Mucosa of descending colon (tissue), 3 donors: Measurements from ENCODE around the gene BUB1B. TPM values are rescaled to one million over a fixed set of nuclear protein-coding genes. Genes with fewer than 3 reads are reported as not detected.

Source experiments
- ATAC-seq: fragments of 200-7000 bp; cut with Tn5 transposase; one replicate; pipeline ENCODE4 v1.9.1; 2020; ENCODE audit warnings: mild to moderate bottlenecking, moderate library complexity
- DNase-seq, 3 donors: peaks; one replicate each; pipeline ENCODE4 v3.0.0-alpha.2; 2020
- H3K36me3 ChIP-seq: fragments of 200-600 bp; one replicate; pipeline ENCODE4 v1.8.0; 2021; ENCODE audit warnings: low read depth, mild to moderate bottlenecking
- H3K4me1 ChIP-seq: fragments of 200-600 bp; one replicate; pipeline ENCODE4 v1.8.0; 2021; ENCODE audit warnings: low read depth, mild to moderate bottlenecking
- H3K4me3 ChIP-seq: fragments of 200-600 bp; one replicate; pipeline ENCODE4 v1.8.0; 2021; ENCODE audit warnings: mild to moderate bottlenecking
- H3K9me3 ChIP-seq: fragments of 200-600 bp; one replicate; pipeline ENCODE4 v1.8.0; 2021; ENCODE audit warnings: mild to moderate bottlenecking
- intact Hi-C, 2 donors: fragments of 100-400 bp; cut with DNase I in 1 of 2; cut with micrococcal nuclease in 1 of 2; formaldehyde crosslinking; loops; one replicate each; pipeline versions ENCODE4 v1.11.0 to v1.11.1; 2022; cut with DNase I, micrococcal nuclease
- total RNA-seq, 3 donors: library from RNA; stranded (reverse); fragmentation: NEBNext Ultra II Directional in 2 of 3; extraction: Animal tissue kit (Norgen Biotek cat#: 25700) in 2 of 3; gene quantifications; one replicate each; pipeline versions ENCODE4 v1.2.1 to v1.2.4, GENCODE V29; 2021 to 2023
- TF ChIP-seq, protein P1 (sequence below): fragments of 200-600 bp; IDR thresholded peaks from one replicate; pipeline ENCODE4 v1.8.0; 2022; ENCODE audit warnings: antibody characterized with exemption, mild to moderate bottlenecking
- donor health status: DM: no; HTN: no; CAD: no; lungs with moderate emphysema.
- donor health status: DM: no; HTN: no; CAD: no.
- donor health status: DM: no; HTN: yes; CAD: no.

BUB1B gene
- total RNA-seq, 3 donors from 2014 or later = 5.0 to 13.6 (median 5.1) TPM

DNA sequence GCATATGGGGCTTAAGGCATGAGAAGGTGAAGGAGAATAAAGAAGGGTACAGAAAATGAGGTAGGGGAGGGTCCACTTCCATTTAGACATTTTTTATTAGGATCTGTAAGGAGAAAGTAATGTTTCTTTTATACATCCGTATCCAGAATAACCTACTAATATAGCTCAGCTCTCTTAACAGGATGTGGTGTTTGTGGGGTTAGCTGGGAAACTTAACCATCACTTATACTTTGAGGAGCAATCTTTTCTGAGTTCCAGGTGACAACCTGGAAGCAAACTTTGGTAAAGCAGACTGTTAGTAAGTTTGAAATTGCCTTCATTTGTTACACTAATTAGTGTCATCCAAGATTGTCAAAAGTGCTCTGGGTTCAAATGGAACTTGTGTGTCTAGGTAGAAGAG lies 36.6 kb downstream of the BUB1B start:
- no peak for DNase-seq
- intact Hi-C loops = no loop called here
- Histone ChIP-seq H3K4me1 (no peaks in the 10 kb centered on the region), H3K9me3 (no peaks in the 10 kb centered on the region), H3K4me3 (no peak overlapping the region), H3K36me3 (no peaks in the 10 kb centered on the region)
- no peak for ATAC-seq
- TF ChIP-seq, protein P1, sequence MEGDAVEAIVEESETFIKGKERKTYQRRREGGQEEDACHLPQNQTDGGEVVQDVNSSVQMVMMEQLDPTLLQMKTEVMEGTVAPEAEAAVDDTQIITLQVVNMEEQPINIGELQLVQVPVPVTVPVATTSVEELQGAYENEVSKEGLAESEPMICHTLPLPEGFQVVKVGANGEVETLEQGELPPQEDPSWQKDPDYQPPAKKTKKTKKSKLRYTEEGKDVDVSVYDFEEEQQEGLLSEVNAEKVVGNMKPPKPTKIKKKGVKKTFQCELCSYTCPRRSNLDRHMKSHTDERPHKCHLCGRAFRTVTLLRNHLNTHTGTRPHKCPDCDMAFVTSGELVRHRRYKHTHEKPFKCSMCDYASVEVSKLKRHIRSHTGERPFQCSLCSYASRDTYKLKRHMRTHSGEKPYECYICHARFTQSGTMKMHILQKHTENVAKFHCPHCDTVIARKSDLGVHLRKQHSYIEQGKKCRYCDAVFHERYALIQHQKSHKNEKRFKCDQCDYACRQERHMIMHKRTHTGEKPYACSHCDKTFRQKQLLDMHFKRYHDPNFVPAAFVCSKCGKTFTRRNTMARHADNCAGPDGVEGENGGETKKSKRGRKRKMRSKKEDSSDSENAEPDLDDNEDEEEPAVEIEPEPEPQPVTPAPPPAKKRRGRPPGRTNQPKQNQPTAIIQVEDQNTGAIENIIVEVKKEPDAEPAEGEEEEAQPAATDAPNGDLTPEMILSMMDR = no peak

DNA sequence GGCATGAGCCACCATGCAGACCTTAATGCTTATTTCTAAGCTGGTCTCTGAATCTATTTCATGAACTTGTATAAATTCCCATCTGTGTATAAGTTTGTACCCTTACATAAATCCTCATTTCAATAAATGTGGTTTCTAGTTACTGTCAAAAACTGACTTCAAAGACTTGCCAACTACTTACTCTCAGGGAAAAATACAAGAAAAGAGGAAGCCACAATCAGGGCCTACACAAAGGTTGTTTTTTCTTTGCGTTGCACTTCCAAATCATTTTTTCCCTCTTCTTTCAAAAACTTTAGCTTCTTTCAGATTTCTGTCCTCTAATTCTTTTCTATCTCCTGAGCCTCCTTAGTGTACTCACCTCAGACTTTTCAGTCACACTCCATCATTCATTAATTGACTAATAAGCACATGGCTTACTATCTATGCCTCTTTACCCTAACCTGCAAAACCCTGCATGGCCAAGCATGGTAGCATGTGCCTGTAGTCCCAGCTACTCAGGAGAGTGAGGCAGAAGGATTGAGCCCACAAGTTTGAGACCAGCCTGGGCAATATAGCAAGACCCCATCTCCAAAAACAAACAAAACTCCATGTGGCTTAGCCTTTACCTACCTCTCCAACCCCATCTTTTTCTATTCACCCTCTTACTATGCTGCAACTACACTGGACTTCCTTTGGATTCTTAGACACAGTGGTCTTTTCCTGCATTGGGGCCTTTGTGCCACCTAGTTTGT lies 37.7 kb downstream of the BUB1B start:
- intact Hi-C loops = no loop called here
- DNase-seq (no peak), ATAC-seq (no peak)
- TF ChIP-seq, protein P1 = no peak
- no peaks in the 10 kb centered on the region for H3K36me3 ChIP-seq
- H3K4me3 ChIP-seq = no peak overlapping the region
- H3K4me1 ChIP-seq = no peaks in the 10 kb centered on the region
- no peaks in the 10 kb centered on the region for H3K9me3 ChIP-seq

DNA sequence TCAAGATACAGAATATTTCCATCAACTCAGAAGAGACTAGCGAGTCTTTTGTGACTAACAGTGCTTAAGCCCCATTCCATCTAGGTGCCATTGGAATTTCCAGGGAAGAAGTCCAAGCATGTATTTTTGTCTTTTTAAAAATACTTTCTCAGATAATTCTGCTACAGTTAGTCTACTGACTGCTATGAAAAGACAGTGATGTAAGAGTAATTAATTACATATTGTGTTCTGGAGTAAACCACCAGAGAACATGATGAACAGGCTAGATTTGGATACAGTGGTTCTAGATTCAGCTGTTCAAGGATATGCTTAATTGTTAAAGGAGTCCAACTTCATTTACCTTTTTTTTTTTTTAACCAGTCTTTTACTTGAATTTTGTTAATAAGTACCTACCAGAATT lies 43.2 kb downstream of the BUB1B start:
- ATAC-seq = no peak
- H3K9me3 ChIP-seq = no peaks in the 10 kb centered on the region
- DNase-seq = no peak
- intact Hi-C loops = no loop called here
- no peaks in the 10 kb centered on the region for H3K4me1 ChIP-seq
- H3K4me3 ChIP-seq = no peak overlapping the region
- H3K36me3 ChIP-seq = no peaks in the 10 kb centered on the region
- TF ChIP-seq, protein P1 = no peak

DNA sequence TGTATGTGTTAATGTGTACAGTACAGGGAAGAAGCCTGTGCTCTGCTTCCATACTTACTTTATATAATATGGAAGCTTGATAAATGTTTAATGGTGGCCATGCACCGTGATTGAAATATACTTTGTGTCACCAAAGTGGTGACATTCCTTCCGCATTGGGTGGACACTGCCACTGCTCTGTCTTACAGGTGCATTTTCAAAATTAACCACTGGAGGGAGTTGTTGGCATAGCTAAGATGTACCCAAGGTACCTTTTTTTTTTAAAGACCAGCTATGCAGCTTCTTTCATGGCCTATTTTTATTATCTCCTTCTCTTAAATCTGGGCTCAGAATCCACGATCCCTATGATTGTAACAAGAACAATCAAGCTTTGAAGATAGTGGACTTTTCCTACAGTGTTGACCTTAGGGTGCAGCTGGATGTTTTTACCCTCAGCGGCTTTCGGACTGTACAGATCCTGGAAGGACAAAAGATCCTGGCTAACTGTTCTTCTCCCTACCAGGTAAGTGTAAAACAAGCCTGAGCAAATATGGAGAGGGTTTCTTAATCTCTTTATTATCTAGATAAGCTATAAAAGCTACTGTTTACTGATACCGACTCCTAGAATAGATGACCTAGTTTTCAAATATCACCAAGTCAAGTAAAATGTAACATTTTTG lies 56.4 kb downstream of the BUB1B start:
- H3K36me3 ChIP-seq = no peaks in the 10 kb centered on the region
- peak in 1 of 3 donors; percentile 82 for DNase-seq
- intact Hi-C loops = loop anchor here in 1 of 2 donors (2.0 to 5.0 kb wide), 2 partner anchors 58 to 170 kb away; no protein-coding TSS in a partner anchor
- no peaks in the 10 kb centered on the region for H3K9me3 ChIP-seq
- H3K4me3 ChIP-seq = no peak overlapping the region
- peaks cover 3% of the 10 kb centered on the region for H3K4me1 ChIP-seq
- ATAC-seq = peak; percentile 99
- TF ChIP-seq, protein P1 = peak; percentile 64

DNA sequence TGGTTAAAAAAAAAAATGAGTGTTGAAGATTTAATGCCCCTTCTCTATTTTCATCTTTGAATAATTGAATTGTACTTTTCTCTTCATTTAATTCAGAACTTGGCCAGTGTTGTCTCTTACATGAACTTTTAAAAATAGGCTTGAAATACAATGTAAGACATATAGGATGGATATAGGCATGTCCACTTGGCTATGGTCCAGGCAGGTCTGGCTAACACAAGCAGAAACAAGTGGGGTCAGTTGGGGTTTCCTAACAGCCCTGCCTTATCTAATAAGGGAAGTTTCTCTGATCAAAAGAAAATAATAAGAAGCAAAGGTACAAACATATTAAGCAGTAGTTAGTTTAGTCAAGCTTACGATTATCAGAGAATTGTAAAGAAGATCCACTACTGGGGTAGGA lies 58.9 kb downstream of the BUB1B start:
- intact Hi-C loops = loop anchor here (5.0 kb wide), 3 partner anchors 52 to 188 kb away; no protein-coding TSS in a partner anchor
- Histone ChIP-seq H3K4me3 (no peak overlapping the region), H3K9me3 (no peaks in the 10 kb centered on the region), H3K36me3 (no peaks in the 10 kb centered on the region), H3K4me1 (peaks cover 3% of the 10 kb centered on the region)
- no peak for DNase-seq
- no peak for ATAC-seq
- TF ChIP-seq, protein P1 = no peak
